HEK293 (cell line): ENCODE measurements around the gene HOXB1.

Source experiments
- ATF2 ChIP-seq: fragments of 450-650 bp; formaldehyde crosslinking; IDR thresholded peaks from 2 replicates; pipeline ENCODE4 v1.5.1; 2016; ENCODE audit warnings: missing biosample characterization, missing genetic modification characterization, low read depth
- REST ChIP-seq: fragments of 450-650 bp; formaldehyde crosslinking; IDR thresholded peaks from 2 replicates; pipeline ENCODE4 v1.5.1; 2016; ENCODE audit warnings: missing biosample characterization, missing genetic modification characterization
- YY1 ChIP-seq: fragments of 450-650 bp; formaldehyde crosslinking; IDR thresholded peaks from 2 replicates; pipeline ENCODE4 v1.5.1; 2018; ENCODE audit warnings: missing biosample characterization, missing genetic modification characterization
- ZEB2 ChIP-seq: fragments of 450-650 bp; formaldehyde crosslinking; IDR thresholded peaks from 2 replicates; pipeline ENCODE4 v1.5.1; 2016; ENCODE audit warnings: missing biosample characterization, missing genetic modification characterization
- ZNF785 ChIP-seq: fragments of 450-650 bp; formaldehyde crosslinking; IDR thresholded peaks from 2 replicates; pipeline ENCODE4 v1.5.1; 2016; ENCODE audit warnings: missing biosample characterization, missing genetic modification characterization

- TF ChIP-seq ATF2 (tag by site-specific recombination) (no peak), YY1 (no peak), ZEB2 (tag by site-specific recombination) (no peak), ZNF785 (tag by site-specific recombination) (no peak), REST (no peak)
Measured at GRCh38 chr17:48484850-48485249, 46.0 kb downstream of the HOXB1 start.
